Upper lobe of right lung (tissue), 1 donor: ENCODE results near the gene MYH7B. TPM values are rescaled to one million over a fixed set of nuclear protein-coding genes. Genes with fewer than 3 reads are reported as not detected.
A peak's percentile ranks its signal among the peaks of the same experiment; 100 is the strongest.

Source experiments
- ATAC-seq: fragments of 200-7000 bp; cut with Tn5 transposase; one replicate; pipeline ENCODE4 v1.9.1; 2020; ENCODE audit warnings: mild to moderate bottlenecking, moderate library complexity
- DNase-seq: peaks from one replicate; pipeline ENCODE4 v3.0.0-alpha.2; 2020
- H3K27ac ChIP-seq: fragments of 200-600 bp; one replicate; pipeline ENCODE4 v1.8.0; 2022
- H3K27me3 ChIP-seq: fragments of 200-600 bp; one replicate; pipeline ENCODE4 v1.8.0; 2022; ENCODE audit warnings: mild to moderate bottlenecking
- H3K36me3 ChIP-seq: fragments of 200-600 bp; one replicate; pipeline ENCODE4 v1.8.0; 2022
- H3K4me1 ChIP-seq: fragments of 200-600 bp; one replicate; pipeline ENCODE4 v1.8.0; 2022
- H3K4me3 ChIP-seq: fragments of 200-600 bp; one replicate; pipeline ENCODE4 v1.8.0; 2022; ENCODE audit warnings: mild to moderate bottlenecking
- H3K9me3 ChIP-seq: fragments of 200-600 bp; one replicate; pipeline ENCODE4 v1.8.0; 2022
- CTCF ChIP-seq: fragments of 200-600 bp; IDR thresholded peaks from one replicate; pipeline ENCODE4 v1.8.0; 2022; ENCODE audit warnings: antibody characterized with exemption
- intact Hi-C: fragments of 100-400 bp; cut with DNase I; formaldehyde crosslinking; loops from one replicate; pipeline ENCODE4 v1.11.0; 2022
- total RNA-seq: library from RNA; stranded (reverse); fragmentation: NEBNext Ultra II Directional; extraction: Animal tissue kit (Norgen Biotek cat#: 25700); gene quantifications from one replicate; pipeline ENCODE4 v1.2.1, GENCODE V29; 2021
- donor health status: DM: no; HTN: yes; CAD: no; lungs with severe emphysema.

The MYH7B gene
- total RNA-seq, 1 donor from 2014 or later, result 1.8 TPM

DNA sequence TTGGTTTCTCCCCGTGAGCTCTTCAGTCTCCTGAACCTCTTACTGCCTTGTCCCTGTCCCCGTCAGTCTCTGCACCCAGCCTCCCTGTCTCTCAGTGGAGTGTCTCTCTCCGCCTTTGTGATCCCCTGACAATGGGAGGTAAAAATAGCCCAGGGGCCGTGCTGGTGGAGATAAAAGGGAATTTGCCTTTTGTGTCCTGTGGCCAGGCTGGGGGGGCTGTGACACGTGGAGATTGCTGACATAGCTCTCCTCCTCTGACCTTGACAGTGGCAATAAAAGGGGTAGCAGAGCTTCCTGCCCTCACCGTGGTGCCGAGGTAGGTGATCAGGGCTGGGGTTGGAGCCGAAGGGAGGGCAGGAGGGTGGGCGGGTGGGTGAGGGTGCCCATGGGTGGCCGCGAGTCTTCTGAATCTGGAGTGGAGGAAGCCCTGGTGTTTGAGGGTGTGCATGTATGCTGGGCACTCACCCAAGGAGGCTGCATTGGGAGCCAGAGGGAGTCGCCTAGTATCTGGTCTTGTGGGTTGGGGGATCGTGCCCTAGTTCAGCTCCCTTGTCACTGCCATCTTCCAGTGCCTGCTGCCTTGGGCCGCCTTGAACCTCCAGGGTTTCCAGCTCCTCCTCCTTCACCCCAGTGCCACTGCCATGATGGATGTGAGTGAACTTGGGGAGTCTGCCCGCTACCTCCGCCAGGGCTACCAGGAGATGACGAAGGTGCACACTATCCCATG is 21.9 kb downstream of the MYH7B start:
- no peaks in the 10 kb centered on the region for H3K36me3 ChIP-seq
- H3K4me3 ChIP-seq, result no peak overlapping the region
- H3K9me3 ChIP-seq, result no peaks in the 10 kb centered on the region
- no peaks in the 10 kb centered on the region for H3K4me1 ChIP-seq
- intact Hi-C loops, result no loop called here
- ATAC-seq, result no peak
- no peak overlapping the region for H3K27ac ChIP-seq
- no peak for DNase-seq
- no peak for TF ChIP-seq CTCF
- H3K27me3 ChIP-seq, result no peaks in the 10 kb centered on the region

GRCh38 chr20:34978092-34978744 is 22.6 kb downstream of the MYH7B start:
- no peak for DNase-seq
- ATAC-seq, result no peak
- Histone ChIP-seq H3K36me3 (no peaks in the 10 kb centered on the region), H3K4me3 (no peak overlapping the region), H3K4me1 (no peaks in the 10 kb centered on the region), H3K27ac (no peak overlapping the region), H3K27me3 (peaks cover 3% of the 10 kb centered on the region), H3K9me3 (no peaks in the 10 kb centered on the region)
- intact Hi-C loops, result no loop called here
- TF ChIP-seq CTCF, result no peak

- no peak for TF ChIP-seq CTCF
- Histone ChIP-seq H3K4me3 (no peak overlapping the region), H3K4me1 (no peaks in the 10 kb centered on the region), H3K36me3 (no peaks in the 10 kb centered on the region), H3K9me3 (no peaks in the 10 kb centered on the region), H3K27ac (no peak overlapping the region), H3K27me3 (peaks cover 16% of the 10 kb centered on the region)
- no peak for DNase-seq
- intact Hi-C loops, result no loop called here
- peak; percentile 28 for ATAC-seq
These were observed 23.9 kb downstream of the MYH7B start for GRCh38 chr20:34979366-34980153.

GRCh38 chr20:34980543-34981233 is 25.0 kb downstream of the MYH7B start:
- Histone ChIP-seq H3K9me3 (no peaks in the 10 kb centered on the region), H3K4me3 (no peak overlapping the region), H3K27ac (no peak overlapping the region), H3K27me3 (peaks cover 20% of the 10 kb centered on the region), H3K36me3 (no peaks in the 10 kb centered on the region), H3K4me1 (no peaks in the 10 kb centered on the region)
- TF ChIP-seq CTCF, result no peak
- ATAC-seq, result no peak
- no peak for DNase-seq
- intact Hi-C loops, result no loop called here

- H3K9me3 ChIP-seq, result no peaks in the 10 kb centered on the region
- peaks cover 20% of the 10 kb centered on the region for H3K27me3 ChIP-seq
- no peak overlapping the region for H3K4me3 ChIP-seq
- TF ChIP-seq CTCF, result no peak
- intact Hi-C loops, result no loop called here
- H3K36me3 ChIP-seq, result no peaks in the 10 kb centered on the region
- DNase-seq (no peak), ATAC-seq (no peak)
- no peaks in the 10 kb centered on the region for H3K4me1 ChIP-seq
- H3K27ac ChIP-seq, result no peak overlapping the region
These were observed 26.8 kb downstream of the MYH7B start for GRCh38 chr20:34982270-34983088.
